ENCODE data around the gene CAMK1D.

- TF ChIP-seq CTCF (IDR thresholded peaks at IDR 0.05; ENCODE audit: low read length) (no peak), EZH2 (optimal IDR thresholded peaks at IDR 0.05; ENCODE audit: low read depth, low read length) (no peak)
These were observed 30.3 kb upstream of the CAMK1D start for GRCh38 chr10:12319076-12319475.
